Chondrocyte (in vitro differentiated cells): ENCODE measurements around the gene TRIB2. TPM values are rescaled to one million over a fixed set of nuclear protein-coding genes. Genes with fewer than 3 reads are reported as not detected.
"Not testable (repeated sequence)": the region's sequence is repeated elsewhere in the genome, so short reads cannot be mapped to it uniquely, and the experiment has no call there.

Experiments used
- DNase-seq: peaks from one replicate; pipeline ENCODE4 v3.0.0; 2021; ENCODE audit warnings: mixed read lengths, low spot score
- H3K27ac Mint-ChIP-seq: one replicate; pipeline ENCODE4 v1.8.0; 2021; ENCODE audit warnings: mild to moderate bottlenecking, moderate library complexity, mixed read lengths; ENCODE audit not compliant: unreplicated experiment
- H3K27me3 Mint-ChIP-seq: 2 replicates; pipeline ENCODE4 v1.8.0; 2021; ENCODE audit warnings: low read depth, mixed read lengths
- H3K36me3 Mint-ChIP-seq: 2 replicates; pipeline ENCODE4 v1.8.0; 2021; ENCODE audit warnings: low read depth, mixed read lengths
- H3K4me1 Mint-ChIP-seq: 2 replicates; pipeline ENCODE4 v1.8.0; 2021; ENCODE audit warnings: low read depth, mild to moderate bottlenecking, mixed read lengths
- H3K4me3 Mint-ChIP-seq: one replicate; pipeline ENCODE4 v1.8.0; 2021; ENCODE audit warnings: mild to moderate bottlenecking, moderate library complexity, mixed read lengths; ENCODE audit not compliant: unreplicated experiment
- H3K9me3 Mint-ChIP-seq: 2 replicates; pipeline ENCODE4 v1.8.0; 2021; ENCODE audit warnings: low read depth, mixed read lengths
- total RNA-seq: library from RNA; stranded (reverse); gene quantifications from 3 replicates; pipeline ENCODE4 v1.2.1, GENCODE V29; 2021
- TF ChIP-seq, protein P1 (sequence below): fragments of 200-600 bp; sonication (generic); IDR thresholded peaks from 2 replicates; pipeline ENCODE4 v1.5.0; 2021; ENCODE audit warnings: antibody characterized with exemption, mild to moderate bottlenecking, moderate library complexity

Gene TRIB2
- total RNA-seq, 1 donor from 2014 or later: 37.5 TPM

DNA sequence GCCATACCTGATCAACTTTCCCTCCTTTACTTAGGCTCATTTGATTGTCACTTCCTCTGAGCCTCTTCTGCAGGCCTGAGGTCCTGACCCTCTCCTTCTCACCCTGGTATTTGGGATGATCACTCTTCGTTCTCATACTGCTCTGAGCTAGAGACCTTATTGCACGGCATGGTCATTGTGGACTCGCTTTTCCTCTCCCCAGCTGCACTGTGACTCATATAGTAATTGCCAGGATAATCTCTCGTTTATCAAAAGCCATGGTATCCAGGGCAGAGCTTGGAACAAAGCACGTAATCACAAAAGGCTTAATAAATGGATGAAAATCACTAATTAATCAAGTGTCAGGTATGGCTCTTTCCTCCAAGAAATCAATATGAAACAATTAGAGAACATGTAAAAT, 40.9 kb upstream of the TRIB2 start:
- TF ChIP-seq, protein P1, sequence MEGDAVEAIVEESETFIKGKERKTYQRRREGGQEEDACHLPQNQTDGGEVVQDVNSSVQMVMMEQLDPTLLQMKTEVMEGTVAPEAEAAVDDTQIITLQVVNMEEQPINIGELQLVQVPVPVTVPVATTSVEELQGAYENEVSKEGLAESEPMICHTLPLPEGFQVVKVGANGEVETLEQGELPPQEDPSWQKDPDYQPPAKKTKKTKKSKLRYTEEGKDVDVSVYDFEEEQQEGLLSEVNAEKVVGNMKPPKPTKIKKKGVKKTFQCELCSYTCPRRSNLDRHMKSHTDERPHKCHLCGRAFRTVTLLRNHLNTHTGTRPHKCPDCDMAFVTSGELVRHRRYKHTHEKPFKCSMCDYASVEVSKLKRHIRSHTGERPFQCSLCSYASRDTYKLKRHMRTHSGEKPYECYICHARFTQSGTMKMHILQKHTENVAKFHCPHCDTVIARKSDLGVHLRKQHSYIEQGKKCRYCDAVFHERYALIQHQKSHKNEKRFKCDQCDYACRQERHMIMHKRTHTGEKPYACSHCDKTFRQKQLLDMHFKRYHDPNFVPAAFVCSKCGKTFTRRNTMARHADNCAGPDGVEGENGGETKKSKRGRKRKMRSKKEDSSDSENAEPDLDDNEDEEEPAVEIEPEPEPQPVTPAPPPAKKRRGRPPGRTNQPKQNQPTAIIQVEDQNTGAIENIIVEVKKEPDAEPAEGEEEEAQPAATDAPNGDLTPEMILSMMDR: no peak
- Mint-ChIP-seq H3K9me3 (no peaks in the 10 kb centered on the region), H3K36me3 (peaks cover 2% of the 10 kb centered on the region), H3K27me3 (no peaks in the 10 kb centered on the region), H3K4me3 (no peak overlapping the region), H3K4me1 (peaks cover 10% of the 10 kb centered on the region), H3K27ac (no peak overlapping the region)
- DNase-seq: no peak

DNA sequence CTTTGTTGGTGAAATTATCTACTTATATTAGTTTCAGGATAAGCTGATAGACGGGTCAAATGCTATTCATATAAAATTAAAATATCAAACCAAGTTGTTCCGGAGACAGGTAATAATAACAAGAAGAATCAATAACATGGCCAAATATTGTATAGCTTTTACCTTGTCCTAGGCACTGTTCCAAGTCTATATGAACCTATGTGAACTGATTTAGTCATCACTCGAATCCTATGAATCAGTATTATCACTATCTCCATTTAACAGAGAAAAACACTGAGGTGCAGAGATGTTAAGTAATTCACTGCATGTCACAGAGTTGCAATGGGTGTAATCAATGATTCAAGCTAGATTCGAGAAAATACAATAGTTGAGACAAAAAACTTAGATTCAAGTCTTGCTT, 40.0 kb upstream of the TRIB2 start:
- Mint-ChIP-seq H3K4me3 (no peak overlapping the region), H3K4me1 (peaks cover 6% of the 10 kb centered on the region), H3K27me3 (no peaks in the 10 kb centered on the region), H3K9me3 (no peaks in the 10 kb centered on the region), H3K36me3 (peaks cover 2% of the 10 kb centered on the region), H3K27ac (no peak overlapping the region)
- TF ChIP-seq, protein P1: no peak
- no peak for DNase-seq

DNA sequence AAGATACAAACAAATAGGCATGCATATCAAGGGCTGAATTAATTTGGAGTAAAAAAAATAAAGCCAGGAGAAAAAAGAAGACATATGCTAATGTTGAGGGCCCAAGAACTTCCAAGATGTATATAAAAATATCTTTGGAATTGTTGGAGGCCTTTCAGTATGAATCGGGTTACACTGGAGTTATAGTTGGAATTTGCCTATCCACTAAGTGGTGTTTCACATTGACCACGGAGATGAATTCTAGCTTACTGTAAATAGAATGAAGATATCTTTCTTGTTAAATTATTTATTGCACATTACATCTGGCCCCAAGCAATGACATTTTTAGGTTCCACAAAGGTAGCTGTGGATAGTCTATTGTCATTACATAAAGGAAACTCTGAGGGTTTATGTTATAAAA, 38.5 kb upstream of the TRIB2 start:
- H3K4me3 Mint-ChIP-seq: no peak overlapping the region
- TF ChIP-seq, protein P1: no peak
- no peaks in the 10 kb centered on the region for H3K27me3 Mint-ChIP-seq
- no peak overlapping the region for H3K27ac Mint-ChIP-seq
- H3K4me1 Mint-ChIP-seq: peaks cover 5% of the 10 kb centered on the region
- no peak for DNase-seq
- H3K36me3 Mint-ChIP-seq: peaks cover 2% of the 10 kb centered on the region
- no peaks in the 10 kb centered on the region for H3K9me3 Mint-ChIP-seq

DNA sequence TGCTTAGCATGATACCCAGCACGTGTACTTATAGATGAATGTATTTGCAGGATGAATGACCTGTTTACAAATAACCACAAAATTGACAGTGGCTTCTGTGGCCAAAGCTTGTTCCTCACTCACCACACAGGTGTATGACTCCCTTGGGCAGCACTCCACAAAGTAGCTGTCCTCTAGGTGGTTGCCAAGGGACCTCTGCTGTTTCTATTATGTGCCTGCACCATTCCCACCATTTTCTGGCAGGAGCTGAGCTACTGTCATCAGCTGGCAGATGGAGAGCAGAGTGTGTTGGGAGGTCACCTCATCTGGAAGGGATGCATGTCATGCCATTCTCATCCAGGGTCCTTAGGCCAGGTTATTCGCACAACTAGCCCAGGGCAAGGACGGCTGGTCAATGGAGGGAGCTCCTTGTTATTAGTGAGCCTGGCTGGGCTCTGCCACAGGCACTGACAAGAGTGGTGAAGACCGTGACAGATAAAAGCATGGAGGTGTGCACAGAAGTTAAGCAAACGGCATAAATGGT, 37.1 kb upstream of the TRIB2 start:
- Mint-ChIP-seq H3K9me3 (no peaks in the 10 kb centered on the region), H3K4me3 (no peak overlapping the region), H3K4me1 (peaks cover 12% of the 10 kb centered on the region), H3K27me3 (no peaks in the 10 kb centered on the region), H3K36me3 (peaks cover 2% of the 10 kb centered on the region), H3K27ac (no peak overlapping the region)
- no peak for DNase-seq
- TF ChIP-seq, protein P1: no peak

DNA sequence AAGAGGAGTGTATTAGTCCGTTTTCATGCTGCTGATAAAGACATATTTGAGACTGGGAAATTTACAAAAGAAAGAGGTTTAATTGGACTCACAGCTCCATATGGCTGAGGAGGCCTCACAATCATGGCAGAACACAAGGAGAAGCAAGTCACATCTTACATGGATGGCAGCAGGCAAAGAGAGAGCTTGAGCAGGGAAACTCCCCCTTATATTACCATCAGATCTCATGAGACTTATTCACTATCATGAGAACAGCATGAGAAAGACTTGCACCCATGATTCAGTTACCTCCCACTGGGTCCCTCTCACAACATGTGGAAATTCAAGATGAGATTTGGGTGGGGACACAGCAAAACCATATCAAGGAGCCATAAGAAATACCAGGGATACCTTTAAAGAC, 36.6 kb upstream of the TRIB2 start:
- not testable (repeated sequence) for DNase-seq, H3K36me3 Mint-ChIP-seq, H3K9me3 Mint-ChIP-seq, H3K27me3 Mint-ChIP-seq, H3K4me3 Mint-ChIP-seq, H3K27ac Mint-ChIP-seq
- peaks cover 15% of the 10 kb centered on the region for H3K4me1 Mint-ChIP-seq

DNA sequence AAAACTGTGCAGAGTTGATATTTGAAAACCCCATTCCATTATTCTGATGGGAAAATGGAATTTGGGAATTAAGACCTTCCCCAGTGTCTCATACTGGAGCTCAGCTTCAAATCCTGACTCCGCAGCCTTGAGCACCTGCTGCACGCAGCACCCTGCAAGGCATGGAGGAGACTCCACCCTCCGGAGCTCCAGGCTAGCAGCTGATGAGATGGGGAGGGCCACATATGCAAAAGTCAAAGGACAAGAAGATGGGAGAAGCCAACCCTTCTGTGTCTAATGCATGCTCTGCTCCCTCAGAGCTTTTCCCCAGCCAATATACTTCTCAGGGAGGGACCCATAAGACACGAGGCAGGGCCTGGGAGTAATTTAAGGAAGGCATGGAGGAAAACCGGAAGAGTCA, 34.7 kb upstream of the TRIB2 start:
- TF ChIP-seq, protein P1: no peak
- no peak for DNase-seq
- H3K27me3 Mint-ChIP-seq: no peaks in the 10 kb centered on the region
- peaks cover 15% of the 10 kb centered on the region for H3K4me1 Mint-ChIP-seq
- no peak overlapping the region for H3K4me3 Mint-ChIP-seq
- H3K9me3 Mint-ChIP-seq: no peaks in the 10 kb centered on the region
- no peak overlapping the region for H3K27ac Mint-ChIP-seq
- no peaks in the 10 kb centered on the region for H3K36me3 Mint-ChIP-seq
